Ramos (cell line): ENCODE measurements around the gene CNR1.
"Not testable (repeated sequence)": the region's sequence is repeated elsewhere in the genome, so short reads cannot be mapped to it uniquely, and the experiment has no call there.

Experiments
- in situ Hi-C: fragments of 300-500 bp; cut with MboI; formaldehyde crosslinking; loops from one replicate; pipeline ENCODE4 v1.14.3; 2022; ENCODE audit warnings: low sequenced_read_pairs; ENCODE audit not compliant: unreplicated experiment

Gene CNR1

DNA sequence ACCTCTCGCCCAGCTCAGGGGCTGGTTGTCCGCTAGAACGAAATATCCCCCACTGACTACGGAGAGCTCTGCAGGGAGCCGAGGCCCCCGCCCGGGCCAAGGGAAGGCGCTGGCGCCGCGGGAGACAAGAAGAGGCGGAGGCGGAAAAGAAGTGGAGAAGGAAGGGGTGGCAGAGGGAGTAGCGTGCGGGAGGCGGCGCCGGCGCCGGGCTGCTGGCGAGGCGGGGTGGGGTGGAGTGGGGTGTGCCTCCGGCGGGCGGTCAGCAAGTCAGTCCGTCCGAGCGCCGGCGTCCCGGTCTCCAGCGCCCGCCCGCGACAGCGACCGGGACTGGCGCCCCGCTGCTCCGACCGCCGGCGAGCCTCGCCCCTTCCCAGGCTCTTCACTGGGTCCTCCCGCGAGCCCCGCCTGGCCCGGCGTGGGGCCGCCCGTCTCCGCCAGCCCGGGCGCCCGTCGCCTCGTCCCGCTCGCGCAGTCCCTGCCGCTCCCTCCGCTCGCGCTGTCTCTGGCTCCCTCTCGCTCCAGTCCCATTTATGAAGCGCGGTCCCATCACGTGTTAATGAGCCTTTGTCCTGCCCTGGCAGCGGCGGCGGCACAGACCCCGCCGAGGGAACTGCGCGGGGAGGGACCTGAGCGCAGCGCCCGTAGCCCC lies at the start of gene CNR1:
Gene CNR1, minus strand, starts transcription at position 504 of the 649 bp plus-strand sequence. CDS start 21,073 bp downstream, outside the sequence.
- in situ Hi-C loops, result loop anchor here (5.0 kb wide), 1 partner anchor 239 kb away; no protein-coding TSS in a partner anchor

GRCh38 chr6:88211446-88211845 lies 45.3 kb upstream of the CNR1 start:
- in situ Hi-C loops, result no loop called here

GRCh38 chr6:88209301-88209700 lies 43.2 kb upstream of the CNR1 start:
- in situ Hi-C loops, result no loop called here

DNA sequence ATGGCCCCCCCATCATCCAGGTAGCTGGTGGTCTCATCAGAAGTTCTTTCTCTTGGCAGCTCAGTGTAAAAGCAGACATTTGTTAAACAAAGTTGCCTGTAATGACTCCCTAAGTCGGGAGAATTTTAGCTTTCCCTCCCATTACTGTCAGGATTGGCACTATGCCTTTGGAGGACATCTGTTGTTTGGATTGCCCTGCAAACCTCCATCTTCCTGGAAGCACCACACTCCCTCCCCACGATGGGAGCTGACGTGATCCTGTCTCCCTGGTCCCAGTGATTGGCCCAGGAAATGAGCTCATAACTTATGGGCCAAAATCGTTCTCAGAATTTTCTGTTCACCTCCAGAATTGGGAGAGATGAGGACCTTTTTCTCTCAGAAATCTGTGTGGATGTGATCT lies 42.6 kb upstream of the CNR1 start:
- in situ Hi-C loops, result no loop called here

- in situ Hi-C loops, result not testable (repeated sequence)
Observed at GRCh38 chr6:88201734-88202133, 35.6 kb upstream of the CNR1 start.

DNA sequence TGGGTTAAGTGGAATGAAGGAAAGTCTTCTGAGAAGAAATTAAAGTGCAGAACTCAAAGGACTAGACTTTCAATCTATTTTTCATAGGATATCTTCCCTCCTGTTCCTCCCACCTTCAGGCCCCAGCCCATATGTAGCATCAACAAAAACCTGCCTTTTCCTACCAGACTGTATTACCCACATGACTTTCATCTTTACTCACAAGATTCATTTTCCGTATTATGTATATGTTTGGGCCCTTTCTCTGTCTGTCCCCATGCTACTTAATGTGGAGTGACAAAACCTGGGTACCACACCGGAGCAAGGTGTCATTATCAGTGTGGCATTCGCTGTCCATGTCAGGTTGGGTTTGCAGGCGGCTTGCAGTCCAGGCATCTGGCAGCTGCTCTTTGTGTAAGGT lies 18.8 kb upstream of the CNR1 start:
- in situ Hi-C loops, result loop anchor here (5.0 kb wide), 1 partner anchor 353 kb away; no protein-coding TSS in a partner anchor

- in situ Hi-C loops, result loop anchor here (5.0 kb wide), 1 partner anchor 351 kb away; no protein-coding TSS in a partner anchor
Observed at GRCh38 chr6:88183471-88183870, 17.3 kb upstream of the CNR1 start.

- in situ Hi-C loops, result loop anchor here (5.0 kb wide), 1 partner anchor 347 kb away; no protein-coding TSS in a partner anchor
Observed at GRCh38 chr6:88179692-88180091, 13.5 kb upstream of the CNR1 start.

- in situ Hi-C loops, result no loop called here
Observed at GRCh38 chr6:88177961-88178464, 11.9 kb upstream of the CNR1 start.

DNA sequence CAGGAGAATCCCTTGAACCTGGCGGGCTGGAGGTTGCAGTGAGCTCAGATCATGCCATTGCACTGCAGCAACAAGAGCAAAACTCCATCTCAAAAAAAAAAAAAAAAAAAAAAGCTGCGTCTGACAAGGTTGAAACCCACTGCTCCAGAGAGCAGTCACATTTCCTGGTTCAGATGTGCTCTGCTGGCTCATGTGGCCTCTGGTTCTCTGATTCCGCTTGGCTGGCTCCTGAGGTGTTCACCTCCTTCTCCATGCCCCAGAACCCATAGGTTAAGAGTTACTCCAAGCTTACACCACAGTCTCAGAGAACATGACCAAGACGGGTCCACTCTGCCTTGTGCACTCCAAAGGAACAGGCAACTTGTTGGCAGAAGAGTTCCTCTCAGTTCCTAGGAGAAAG lies 8.8 kb upstream of the CNR1 start:
- in situ Hi-C loops, result no loop called here

- in situ Hi-C loops, result no loop called here
Observed at GRCh38 chr6:88171312-88171711, 5.2 kb upstream of the CNR1 start.

DNA sequence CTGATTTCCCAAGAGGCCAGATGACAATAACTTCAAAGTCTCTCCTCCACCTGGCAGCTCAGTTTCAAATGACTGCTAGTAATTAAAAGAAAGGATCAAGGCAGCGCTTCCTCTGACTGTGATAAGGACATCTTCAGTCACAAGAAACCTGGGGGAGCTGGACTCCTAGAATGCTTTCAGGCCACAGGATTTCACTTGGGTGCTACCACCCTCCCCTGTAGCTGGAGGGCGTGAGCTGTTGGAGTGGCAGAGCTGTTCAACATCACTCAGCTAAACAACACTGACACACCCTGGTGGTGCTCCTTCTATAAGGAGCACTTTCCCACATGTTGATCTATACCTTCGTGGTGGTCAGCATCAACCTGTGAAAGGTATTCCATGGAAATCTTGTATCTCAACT lies 2.2 kb upstream of the CNR1 start:
- in situ Hi-C loops, result loop anchor here (5.0 kb wide), 1 partner anchor 241 kb away; no protein-coding TSS in a partner anchor

DNA sequence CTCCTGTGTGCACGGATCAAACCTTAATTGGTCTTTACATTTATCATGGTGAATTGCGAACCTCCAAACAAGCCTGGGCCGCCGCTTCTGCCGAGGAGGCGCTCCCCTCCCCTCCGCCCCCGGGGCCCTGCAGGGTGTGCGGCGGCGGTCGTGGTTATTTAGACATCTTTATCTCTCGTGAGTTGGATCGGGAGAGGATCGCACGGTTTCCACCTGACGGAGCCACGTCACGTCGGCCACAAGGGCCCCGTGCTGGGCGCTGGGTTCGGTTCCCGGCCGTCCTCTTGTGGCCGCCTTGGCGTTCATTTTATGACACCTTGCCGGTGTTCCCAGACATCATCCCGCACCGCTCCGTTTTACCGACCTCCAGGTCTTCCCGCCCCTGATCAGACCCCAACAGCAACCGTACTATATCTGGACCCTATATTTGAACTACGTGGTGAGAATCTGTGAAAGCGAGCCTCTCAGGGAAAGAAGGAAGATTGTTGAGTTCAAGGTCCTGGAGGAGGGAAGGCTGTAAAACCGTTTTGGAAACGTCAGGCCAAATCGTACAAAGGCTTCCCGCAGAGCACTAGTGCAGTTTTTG lies 1.3 kb upstream of the CNR1 start:
- in situ Hi-C loops, result loop anchor here (5.0 kb wide), 1 partner anchor 240 kb away; no protein-coding TSS in a partner anchor

DNA sequence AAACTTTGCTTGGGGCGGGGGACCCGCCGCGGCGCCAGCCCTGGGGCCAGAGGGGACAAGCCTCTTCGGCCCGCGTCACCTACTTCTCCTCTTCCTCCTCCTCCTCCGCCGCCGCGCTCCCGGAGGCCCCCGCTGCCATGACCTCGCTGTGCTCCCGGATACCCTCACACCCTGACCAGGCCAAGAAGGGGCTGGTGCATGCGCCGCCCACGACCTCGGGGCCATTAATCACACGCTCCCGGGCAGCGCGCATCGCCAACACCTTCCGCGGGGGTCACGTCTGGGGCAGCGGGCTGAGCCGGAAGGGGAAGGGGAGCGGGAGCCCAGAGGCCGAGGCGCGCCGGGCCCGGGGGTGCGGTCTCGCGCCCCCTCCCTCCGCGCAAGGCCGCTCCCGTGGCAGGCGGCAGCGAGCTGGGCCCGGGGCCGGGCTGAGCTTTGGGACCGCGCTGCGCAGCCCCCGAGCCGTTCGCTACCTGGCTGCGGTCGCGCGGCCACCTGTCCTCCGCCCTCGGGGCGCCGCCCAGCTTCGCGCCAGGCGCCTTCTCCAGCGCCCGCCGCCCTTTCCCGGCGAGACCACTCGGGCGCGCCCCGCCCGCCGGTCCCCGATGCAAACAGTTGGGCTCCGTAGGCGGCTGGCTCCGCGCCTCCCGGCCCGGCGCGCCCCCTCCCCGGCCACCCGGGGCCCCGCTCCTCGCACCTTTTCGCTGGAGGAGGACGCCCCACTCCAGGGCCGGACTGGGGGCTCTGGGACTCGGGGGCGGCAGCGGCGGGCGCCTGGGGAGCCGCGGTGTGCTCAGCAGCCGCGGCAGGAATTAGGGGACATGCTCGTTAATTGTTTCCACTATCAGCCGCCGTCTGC lies 575 bp upstream of the CNR1 start:
- in situ Hi-C loops, result loop anchor here (5.0 kb wide), 1 partner anchor 239 kb away; no protein-coding TSS in a partner anchor

GRCh38 chr6:88165087-88165843 lies 882 bp downstream of the CNR1 start:
- in situ Hi-C loops, result loop anchor here (5.0 kb wide), 1 partner anchor 238 kb away; no protein-coding TSS in a partner anchor

DNA sequence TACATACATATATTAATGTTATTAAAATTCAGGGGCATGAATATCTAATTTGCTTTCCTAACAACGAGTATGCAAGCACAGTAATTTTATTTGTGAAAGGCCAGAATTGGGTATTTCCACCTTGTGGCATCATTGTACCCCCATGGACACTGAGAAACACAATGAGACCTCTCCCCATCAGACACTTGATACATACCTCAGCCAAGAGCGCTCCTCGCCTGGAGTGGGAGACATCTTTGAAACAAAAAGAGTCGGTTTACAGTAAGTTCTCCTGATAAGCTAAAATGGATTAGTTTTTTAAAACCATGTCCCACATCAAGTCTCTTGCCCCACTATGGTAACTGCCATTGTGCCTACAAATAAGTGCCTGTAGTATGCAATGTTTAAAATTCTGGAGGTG lies 2.1 kb downstream of the CNR1 start:
- in situ Hi-C loops, result no loop called here

DNA sequence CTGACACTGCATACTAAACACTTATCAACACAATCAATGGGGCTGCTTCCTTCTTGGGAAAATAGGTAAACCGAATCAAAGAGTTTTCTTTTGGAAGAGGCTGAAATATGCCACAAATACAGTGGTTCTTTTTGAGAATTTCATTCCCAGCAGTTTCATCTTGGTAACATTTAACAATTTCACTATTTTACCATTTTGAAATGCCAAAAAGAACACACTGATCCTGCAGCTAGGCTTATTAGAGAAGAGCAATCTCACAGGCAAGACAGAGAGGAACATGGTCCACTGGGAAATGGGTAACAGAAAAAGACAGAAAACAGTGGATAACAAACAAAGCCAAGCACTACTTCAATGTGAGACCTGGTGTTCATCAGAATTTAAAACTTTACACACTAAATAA lies 2.5 kb downstream of the CNR1 start:
- in situ Hi-C loops, result no loop called here

DNA sequence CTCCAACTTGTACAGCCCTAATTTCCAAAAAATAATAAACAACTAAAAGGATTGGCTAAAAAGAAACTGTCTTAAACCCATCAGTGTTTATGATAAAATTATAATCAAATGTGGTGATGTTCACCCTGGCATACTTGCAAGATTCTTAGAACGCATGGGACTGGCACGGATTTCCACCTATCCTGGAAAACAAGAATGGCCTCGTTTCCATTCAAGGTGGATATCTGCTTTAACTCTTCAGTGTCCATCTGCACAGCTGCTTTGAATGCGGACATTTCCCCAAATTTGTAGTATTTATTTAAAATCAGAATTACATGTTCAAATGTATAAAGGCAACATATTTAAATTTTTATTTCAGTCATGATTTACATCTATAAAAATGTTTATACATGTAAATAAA lies 4.2 kb downstream of the CNR1 start:
- in situ Hi-C loops, result no loop called here

DNA sequence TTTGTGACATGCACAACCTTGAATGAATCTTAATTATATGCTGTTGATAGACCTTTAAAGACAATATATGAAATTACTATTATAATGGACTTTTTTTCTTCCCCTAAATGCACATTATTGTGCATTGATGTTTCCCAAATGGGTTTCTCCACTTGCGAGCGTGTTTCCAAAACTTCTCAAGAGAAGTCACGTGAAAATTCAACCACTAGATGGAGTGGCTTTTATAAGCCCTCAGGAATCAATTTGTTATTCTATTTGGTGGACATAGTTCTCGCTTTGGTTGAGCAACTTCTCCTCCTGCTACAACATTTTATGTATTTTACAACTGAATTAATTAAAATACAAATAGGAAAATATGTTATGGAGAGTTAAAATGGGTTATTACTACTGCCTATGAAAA lies 9.0 kb downstream of the CNR1 start:
- in situ Hi-C loops, result no loop called here
